ENCODE results near the gene ELOF1. TPM values are rescaled to one million over a fixed set of nuclear protein-coding genes. Genes with fewer than 3 reads are reported as not detected.

ELOF1 gene
- total and polyA plus RNA-seq, 2 experiments from 2014 or later = 45.3 to 98.6 TPM

DNA sequence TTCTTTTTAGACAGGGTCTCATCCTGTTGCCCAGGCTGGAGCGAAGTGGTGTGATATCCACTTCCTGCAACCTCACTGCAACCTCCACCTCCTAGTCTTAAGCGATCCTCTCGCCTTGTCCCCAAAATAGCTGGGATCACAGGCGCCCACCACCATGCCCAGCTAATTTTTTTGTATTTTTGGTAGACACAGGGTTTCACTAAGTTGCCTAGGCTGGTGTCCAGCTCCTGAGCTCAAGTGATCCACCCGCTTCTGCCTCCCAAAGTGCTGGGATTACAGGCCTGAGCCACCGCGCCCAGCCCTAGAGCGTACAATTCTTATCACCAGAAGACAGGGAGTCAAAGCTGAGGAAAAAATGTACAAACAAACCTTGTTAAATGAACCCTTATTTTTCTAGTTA, 4.5 kb upstream of the ELOF1 start:
- TF ChIP-seq, protein P1, sequence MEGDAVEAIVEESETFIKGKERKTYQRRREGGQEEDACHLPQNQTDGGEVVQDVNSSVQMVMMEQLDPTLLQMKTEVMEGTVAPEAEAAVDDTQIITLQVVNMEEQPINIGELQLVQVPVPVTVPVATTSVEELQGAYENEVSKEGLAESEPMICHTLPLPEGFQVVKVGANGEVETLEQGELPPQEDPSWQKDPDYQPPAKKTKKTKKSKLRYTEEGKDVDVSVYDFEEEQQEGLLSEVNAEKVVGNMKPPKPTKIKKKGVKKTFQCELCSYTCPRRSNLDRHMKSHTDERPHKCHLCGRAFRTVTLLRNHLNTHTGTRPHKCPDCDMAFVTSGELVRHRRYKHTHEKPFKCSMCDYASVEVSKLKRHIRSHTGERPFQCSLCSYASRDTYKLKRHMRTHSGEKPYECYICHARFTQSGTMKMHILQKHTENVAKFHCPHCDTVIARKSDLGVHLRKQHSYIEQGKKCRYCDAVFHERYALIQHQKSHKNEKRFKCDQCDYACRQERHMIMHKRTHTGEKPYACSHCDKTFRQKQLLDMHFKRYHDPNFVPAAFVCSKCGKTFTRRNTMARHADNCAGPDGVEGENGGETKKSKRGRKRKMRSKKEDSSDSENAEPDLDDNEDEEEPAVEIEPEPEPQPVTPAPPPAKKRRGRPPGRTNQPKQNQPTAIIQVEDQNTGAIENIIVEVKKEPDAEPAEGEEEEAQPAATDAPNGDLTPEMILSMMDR (IDR thresholded peaks at IDR 0.05; ENCODE audit: low read depth, low read length) = no peak
- no peak for DNase-seq (ENCODE audit: low read depth in 1 of 2, low spot score in 1 of 2)

DNA sequence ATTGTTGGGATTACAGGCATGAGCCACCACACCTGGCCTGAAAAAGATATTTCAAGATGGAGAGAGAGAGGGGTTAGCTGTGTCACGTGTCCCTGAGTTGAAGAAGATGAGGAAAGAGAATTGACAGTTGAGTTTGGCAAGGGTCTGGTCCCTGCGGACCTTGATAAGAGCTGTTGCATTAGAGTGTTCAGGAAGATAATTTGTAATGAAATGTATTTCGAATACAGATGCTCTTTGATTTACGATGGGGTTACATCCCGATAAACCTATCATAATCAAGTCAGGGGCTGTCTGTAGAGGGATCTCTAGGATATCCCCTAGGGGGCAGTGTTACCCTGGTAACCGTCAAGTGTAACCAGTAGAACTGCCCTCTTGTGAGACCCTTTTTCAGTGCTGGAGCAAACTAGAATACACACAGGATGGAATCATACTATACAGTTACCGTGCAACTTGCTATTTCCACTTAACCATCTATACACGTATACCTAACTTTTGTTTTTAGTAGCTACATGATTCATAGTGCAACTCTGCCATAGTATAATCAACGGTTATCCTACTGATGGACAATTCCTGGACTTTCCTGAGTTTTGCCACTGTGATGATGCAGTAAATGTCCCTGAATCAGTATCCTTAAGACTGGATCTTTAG, 1.5 kb upstream of the ELOF1 start:
- H3K36me3 ChIP-seq = no peaks in the 10 kb centered on the region
- no peaks in the 10 kb centered on the region for H3K27me3 ChIP-seq
- DNase-seq (ENCODE audit: low read depth in 1 of 2, low spot score in 1 of 2) = peak; percentile 81 to 88
- no peak overlapping the region for H3K4me3 ChIP-seq
- TF ChIP-seq, protein P1 (IDR thresholded peaks at IDR 0.05; ENCODE audit: low read depth, low read length) = peak; percentile 59
- peaks cover 8% of the 10 kb centered on the region for H3K4me1 ChIP-seq (ENCODE audit: low read depth)
- no peak overlapping the region for H3K27ac ChIP-seq
- no peaks in the 10 kb centered on the region for H3K9me3 ChIP-seq (ENCODE audit: low read depth)

More for the DNA sequence above, 4.5 kb upstream of the ELOF1 start:
- no peak overlapping the region for H3K27ac ChIP-seq
- no peaks in the 10 kb centered on the region for H3K36me3 ChIP-seq
- H3K27me3 ChIP-seq = no peaks in the 10 kb centered on the region
- H3K9me3 ChIP-seq (ENCODE audit: low read depth) = no peaks in the 10 kb centered on the region
- no peak overlapping the region for H3K4me3 ChIP-seq
- no peaks in the 10 kb centered on the region for H3K4me1 ChIP-seq (ENCODE audit: low read depth)

DNA sequence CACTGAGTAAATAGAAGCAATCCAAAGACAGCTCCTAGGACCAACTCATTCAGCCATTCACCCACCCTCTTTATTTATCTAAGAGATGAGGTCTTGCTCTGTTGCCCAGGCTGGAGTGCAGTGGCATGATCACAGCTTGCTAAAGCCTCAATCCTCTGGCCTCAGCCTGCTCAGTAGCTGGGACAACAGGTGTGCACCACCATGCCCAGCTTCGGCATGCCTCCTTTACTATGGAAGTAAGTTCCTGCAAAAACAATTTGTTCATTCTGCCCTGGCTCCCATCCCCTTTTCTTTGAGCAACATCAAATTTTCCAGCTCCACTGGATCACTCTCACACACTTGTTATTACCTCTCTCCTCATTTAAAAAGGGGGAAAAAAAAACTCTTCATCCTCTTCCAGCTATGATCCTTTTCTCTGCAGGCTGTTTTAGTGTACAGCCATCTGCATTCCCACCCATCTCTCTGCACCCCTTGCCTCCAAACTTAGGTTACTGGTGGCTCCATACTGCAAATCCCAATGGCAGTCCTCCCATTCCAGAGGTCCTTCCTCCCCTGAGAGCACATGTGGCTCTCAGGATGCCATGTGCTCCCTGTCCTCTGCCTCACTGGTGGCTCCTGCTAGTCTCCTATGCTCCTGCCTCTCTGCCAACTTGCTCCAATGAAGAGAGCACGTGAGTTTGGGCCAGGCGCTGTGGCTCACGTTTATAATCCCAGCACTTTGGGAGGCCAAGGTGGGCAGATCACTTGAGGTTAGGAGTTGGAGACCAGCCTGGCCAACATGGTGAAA, 2.2 kb downstream of the ELOF1 start:
- Histone ChIP-seq H3K4me3 (no peak overlapping the region), H3K27me3 (no peaks in the 10 kb centered on the region), H3K4me1 (ENCODE audit: low read depth) (peaks cover 8% of the 10 kb centered on the region), H3K36me3 (peaks cover 7% of the 10 kb centered on the region), H3K27ac (no peak overlapping the region), H3K9me3 (ENCODE audit: low read depth) (no peaks in the 10 kb centered on the region)
- TF ChIP-seq, protein P1 (IDR thresholded peaks at IDR 0.05; ENCODE audit: low read depth, low read length) = no peak
- DNase-seq (ENCODE audit: low read depth in 1 of 2, low spot score in 1 of 2) = no peak

DNA sequence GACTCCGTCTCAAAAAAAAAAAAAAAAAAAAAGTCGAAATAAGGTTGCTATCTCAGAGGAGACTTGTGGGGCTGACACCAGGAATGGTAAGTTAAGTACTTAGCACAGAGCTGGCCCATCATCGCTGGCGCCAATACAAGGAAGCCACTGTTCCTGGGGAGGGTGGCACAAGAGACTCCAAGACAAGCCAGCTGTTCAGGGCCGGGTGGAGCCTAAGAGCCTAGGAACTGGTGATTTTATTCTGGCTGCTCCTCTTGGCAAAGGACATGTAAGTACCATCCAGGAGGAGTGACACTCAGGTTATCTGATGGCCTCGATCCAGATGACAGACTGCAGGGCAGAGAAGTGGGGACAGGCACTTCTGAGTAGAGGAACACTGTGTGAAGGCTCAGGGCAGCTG, 3.8 kb downstream of the ELOF1 start:
- Histone ChIP-seq H3K27ac (no peak overlapping the region), H3K4me3 (no peak overlapping the region), H3K9me3 (ENCODE audit: low read depth) (no peaks in the 10 kb centered on the region), H3K27me3 (no peaks in the 10 kb centered on the region), H3K4me1 (ENCODE audit: low read depth) (peaks cover 8% of the 10 kb centered on the region), H3K36me3 (peaks cover 7% of the 10 kb centered on the region)
- no peak for DNase-seq (ENCODE audit: low read depth in 1 of 2, low spot score in 1 of 2)
- TF ChIP-seq, protein P1 (IDR thresholded peaks at IDR 0.05; ENCODE audit: low read depth, low read length) = no peak

DNA sequence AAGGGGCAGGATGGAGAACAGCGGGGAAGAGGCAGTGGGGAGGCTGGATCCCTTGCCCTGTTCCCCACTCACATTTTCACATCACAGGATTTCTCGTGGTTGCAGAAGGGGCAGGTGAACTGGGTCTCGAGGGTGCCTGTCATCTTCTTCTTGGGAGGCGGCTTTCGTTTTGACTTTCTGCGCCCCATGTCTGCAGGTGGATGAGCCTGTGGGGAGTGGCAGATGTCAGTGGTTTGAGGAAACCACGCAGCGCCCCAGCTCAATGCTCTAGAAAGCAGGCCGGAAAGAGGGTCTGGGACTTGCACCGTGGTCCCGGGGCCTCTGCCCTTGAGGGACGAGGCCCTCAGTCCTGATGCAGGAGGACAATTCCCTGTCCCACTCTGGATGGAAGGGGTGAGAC, 4.9 kb downstream of the ELOF1 start:
- H3K4me1 ChIP-seq (ENCODE audit: low read depth) = peaks cover 8% of the 10 kb centered on the region
- DNase-seq (ENCODE audit: low read depth in 1 of 2, low spot score in 1 of 2) = no peak
- TF ChIP-seq, protein P1 (IDR thresholded peaks at IDR 0.05; ENCODE audit: low read depth, low read length) = no peak
- H3K27me3 ChIP-seq = no peaks in the 10 kb centered on the region
- no peak overlapping the region for H3K27ac ChIP-seq
- H3K36me3 ChIP-seq = peaks cover 17% of the 10 kb centered on the region
- no peaks in the 10 kb centered on the region for H3K9me3 ChIP-seq (ENCODE audit: low read depth)
- H3K4me3 ChIP-seq = no peak overlapping the region
